Dermis lymphatic vessel endothelial cell (primary cell): ENCODE results near the gene DCHS1. TPM values are rescaled to one million over a fixed set of nuclear protein-coding genes. Genes with fewer than 3 reads are reported as not detected.

ENCODE experiments used
- total RNA-seq: library from RNA; depleted of rRNA; stranded (reverse); fragments of >200 nt; gene quantifications from 2 replicates; pipeline ENCODE4 v1.2.1, GENCODE V29; 2014

The DCHS1 gene, protein sequence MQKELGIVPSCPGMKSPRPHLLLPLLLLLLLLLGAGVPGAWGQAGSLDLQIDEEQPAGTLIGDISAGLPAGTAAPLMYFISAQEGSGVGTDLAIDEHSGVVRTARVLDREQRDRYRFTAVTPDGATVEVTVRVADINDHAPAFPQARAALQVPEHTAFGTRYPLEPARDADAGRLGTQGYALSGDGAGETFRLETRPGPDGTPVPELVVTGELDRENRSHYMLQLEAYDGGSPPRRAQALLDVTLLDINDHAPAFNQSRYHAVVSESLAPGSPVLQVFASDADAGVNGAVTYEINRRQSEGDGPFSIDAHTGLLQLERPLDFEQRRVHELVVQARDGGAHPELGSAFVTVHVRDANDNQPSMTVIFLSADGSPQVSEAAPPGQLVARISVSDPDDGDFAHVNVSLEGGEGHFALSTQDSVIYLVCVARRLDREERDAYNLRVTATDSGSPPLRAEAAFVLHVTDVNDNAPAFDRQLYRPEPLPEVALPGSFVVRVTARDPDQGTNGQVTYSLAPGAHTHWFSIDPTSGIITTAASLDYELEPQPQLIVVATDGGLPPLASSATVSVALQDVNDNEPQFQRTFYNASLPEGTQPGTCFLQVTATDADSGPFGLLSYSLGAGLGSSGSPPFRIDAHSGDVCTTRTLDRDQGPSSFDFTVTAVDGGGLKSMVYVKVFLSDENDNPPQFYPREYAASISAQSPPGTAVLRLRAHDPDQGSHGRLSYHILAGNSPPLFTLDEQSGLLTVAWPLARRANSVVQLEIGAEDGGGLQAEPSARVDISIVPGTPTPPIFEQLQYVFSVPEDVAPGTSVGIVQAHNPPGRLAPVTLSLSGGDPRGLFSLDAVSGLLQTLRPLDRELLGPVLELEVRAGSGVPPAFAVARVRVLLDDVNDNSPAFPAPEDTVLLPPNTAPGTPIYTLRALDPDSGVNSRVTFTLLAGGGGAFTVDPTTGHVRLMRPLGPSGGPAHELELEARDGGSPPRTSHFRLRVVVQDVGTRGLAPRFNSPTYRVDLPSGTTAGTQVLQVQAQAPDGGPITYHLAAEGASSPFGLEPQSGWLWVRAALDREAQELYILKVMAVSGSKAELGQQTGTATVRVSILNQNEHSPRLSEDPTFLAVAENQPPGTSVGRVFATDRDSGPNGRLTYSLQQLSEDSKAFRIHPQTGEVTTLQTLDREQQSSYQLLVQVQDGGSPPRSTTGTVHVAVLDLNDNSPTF (N-terminal part only)
- 33.4 and 45.6 TPM in 2 replicates for total RNA-seq

DNA sequence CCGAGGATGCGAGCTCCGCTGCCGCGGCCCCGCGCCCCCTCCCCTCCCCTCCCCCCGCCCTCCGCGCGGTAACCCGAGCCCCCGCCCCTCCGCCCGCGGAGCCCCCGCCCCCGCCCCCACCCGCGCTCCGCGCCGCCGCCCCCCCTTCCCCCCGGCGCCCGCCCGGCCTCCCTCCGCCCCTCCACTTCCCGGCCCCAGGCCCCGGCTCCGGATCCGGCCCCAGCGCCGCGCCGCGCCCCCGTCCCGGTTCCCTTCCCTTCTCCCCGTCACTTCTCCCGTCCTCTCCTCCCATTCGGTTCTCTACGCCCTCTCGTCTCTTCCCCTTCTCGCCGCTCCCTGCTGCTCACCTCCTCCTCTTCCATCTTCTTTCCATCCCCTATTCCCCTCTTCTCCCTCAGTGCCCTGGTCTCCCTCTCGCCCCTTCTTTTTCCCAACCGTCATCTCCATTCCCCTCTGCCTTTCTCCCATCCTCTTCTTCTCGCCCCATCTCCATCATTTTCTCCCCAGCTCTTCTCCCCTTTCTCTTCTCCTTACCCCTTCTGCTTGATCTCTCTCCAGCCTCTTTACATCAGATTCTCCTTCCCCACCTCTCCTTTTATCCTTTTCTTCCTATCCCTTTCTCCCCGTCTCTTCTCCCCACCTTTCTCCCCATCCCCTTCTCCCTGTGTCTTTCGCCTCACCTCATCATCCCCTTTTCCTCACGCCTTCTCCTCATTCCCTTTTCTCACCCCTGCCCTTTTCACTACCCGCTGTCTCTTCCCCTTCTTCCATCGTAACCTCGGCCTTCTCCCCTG is at the start of gene DCHS1:
Gene DCHS1 (minus strand): TSS at position 20 of the 794 bp plus-strand sequence. CDS start 14,196 bp downstream, outside the sequence.

DNA sequence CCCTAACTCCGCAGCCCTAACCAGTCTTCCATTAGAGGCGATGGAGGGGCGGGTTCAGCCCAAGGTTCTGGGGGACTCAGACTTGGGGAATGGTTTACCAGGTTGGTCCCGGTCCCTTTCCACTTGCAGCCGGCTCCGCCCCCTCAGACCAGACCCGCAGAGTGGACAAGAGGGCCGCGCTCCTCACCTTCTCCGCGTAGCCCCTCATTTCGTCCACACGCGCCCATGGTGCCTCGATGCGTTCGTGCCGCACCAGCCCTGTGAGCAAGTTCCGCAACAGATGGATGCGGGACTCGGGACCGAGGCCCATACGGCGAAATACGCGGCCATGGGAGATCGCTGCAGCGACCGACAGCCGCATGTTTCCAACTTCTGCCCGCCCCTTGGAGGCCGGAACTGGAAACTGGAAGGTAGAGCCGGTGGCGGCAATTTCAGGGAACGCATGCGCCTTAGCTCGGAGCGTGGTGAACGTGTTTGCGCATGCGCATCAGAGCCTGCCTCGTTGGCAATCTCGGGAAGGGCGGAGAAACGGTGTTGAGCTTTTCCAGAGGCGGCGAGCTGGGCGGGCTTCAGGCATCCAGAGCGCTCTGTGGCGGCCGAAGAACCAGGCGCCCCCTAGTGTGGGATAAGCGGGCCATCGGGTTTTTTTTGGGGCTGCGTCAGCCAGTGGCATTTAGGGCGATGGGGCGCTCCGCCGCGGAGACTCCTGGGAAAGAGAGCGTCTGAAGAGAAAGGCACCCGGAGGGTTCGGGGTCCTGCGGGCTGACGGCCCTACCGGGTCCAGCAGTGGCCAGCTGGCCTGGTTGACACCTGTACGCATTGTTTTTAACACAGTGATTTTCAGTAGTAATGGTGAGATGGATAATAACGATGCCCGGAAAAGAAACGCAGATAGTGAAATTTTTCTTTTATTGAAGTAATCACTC is 27.6 kb upstream of the DCHS1 start, which contains the start of gene MRPL17:
Gene MRPL17 (minus strand): TSS at position 405 of the 926 bp plus-strand sequence. CDS start 44 bp downstream, at position 361.

DNA sequence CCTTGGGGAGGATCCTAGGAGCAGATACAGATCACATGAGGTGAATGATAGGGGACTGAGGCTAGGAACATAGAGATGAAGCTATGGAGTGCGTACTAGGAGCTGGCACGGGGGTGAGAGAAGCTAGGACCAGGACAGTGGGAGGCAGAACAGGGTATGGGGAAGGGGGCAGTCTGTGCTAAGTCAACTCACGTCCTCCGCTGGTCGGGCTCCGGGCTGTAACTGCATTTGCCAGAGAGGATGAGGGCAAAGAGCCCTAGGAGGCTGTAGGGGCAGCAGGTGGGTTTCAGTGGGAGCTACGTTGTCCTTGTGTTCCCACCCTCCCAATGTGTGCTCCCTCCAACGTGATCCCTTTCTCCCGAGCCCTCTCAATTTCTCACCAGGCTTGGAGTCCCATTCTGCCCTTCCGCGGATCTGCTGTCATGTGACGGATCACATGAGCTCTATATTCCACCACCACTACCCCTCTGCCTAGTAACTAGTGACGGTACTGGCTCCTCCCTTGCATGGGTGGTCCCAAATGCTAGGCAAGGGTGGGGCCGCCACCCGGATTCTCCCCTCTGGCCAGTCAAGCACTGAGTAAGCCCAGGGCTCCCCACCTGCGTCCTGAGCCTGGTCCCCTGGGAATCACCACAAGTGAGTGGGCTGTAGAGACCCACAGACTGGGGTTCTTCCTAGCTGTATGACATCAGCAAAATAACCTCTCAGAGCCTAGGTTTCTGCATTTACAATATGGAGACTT is 36.4 kb downstream of the DCHS1 start, which contains the start of gene TPP1:
Gene TPP1 (minus strand): TSS at position 419 of the 742 bp plus-strand sequence. CDS start 22 bp downstream, at position 397.

GRCh38 chr11:6612213-6613041 is 43.2 kb downstream of the DCHS1 start, which contains the start of gene TAF10:
TAF10 (minus strand) TSS chr11:6612216; CDS start chr11:6612189, 27 bp downstream.

GRCh38 chr11:6603287-6604080 is 52.1 kb downstream of the DCHS1 start, which contains the start of the genes ILK and RRP8:
ILK (plus strand) TSS chr11:6603774; CDS start chr11:6604272, 498 bp downstream.
RRP8 (minus strand) TSS chr11:6603616; CDS start chr11:6603502, 114 bp downstream.

Other genes with a start within 250 kb of the DCHS1 start
- 24.9 and 34.5 TPM in 2 replicates for gene APBB1, start 236.7 kb downstream of the DCHS1 start, total RNA-seq
- gene HPX, start 214.8 kb downstream of the DCHS1 start, total RNA-seq, result 0.34 TPM in 1 of 2 replicates, not detected in the other
- gene TRIM3, start 181.9 kb downstream of the DCHS1 start, total RNA-seq, result 14.7 and 17.4 TPM in 2 replicates
- 33.2 and 37.0 TPM in 2 replicates for gene ARFIP2, start 174.5 kb downstream of the DCHS1 start, total RNA-seq
- 19.9 and 29.0 TPM in 2 replicates for gene TIMM10B, start 174.3 kb downstream of the DCHS1 start, total RNA-seq
- 1.4 and 2.8 TPM in 2 replicates for gene DNHD1, start 158.5 kb downstream of the DCHS1 start, total RNA-seq
- 8.5 and 11.8 TPM in 2 replicates for gene RRP8, start 52.2 kb downstream of the DCHS1 start, total RNA-seq
- gene ILK, start 52.0 kb downstream of the DCHS1 start, total RNA-seq, result 118 and 125 TPM in 2 replicates
- 16.8 and 26.7 TPM in 2 replicates for gene TAF10, start 43.6 kb downstream of the DCHS1 start, total RNA-seq
- gene TPP1, start 36.4 kb downstream of the DCHS1 start, total RNA-seq, result 76.7 and 99.4 TPM in 2 replicates
- gene MRPL17, start 27.5 kb upstream of the DCHS1 start, total RNA-seq, result 38.6 and 42.4 TPM in 2 replicates
- gene OR2AG2, start 116.2 kb upstream of the DCHS1 start, total RNA-seq, result not detected in 2 replicates
- gene OR2AG1, start 127.2 kb upstream of the DCHS1 start, total RNA-seq, result not detected in 2 replicates
- under 0.01 TPM in 1 of 2 replicates, not detected in the other for gene OR6A2, start 143.9 kb upstream of the DCHS1 start, total RNA-seq
- not detected in 2 replicates for gene OR10A5, start 189.9 kb upstream of the DCHS1 start, total RNA-seq
- gene OR10A2, start 207.2 kb upstream of the DCHS1 start, total RNA-seq, result not detected in 2 replicates
- gene OR10A4, start 220.8 kb upstream of the DCHS1 start, total RNA-seq, result not detected in 2 replicates
- not detected in 2 replicates for gene OR2D2, start 236.7 kb upstream of the DCHS1 start, total RNA-seq